Lower lobe of right lung (tissue), 2 donors: ENCODE data around the gene TRAF3IP3. TPM values are rescaled to one million over a fixed set of nuclear protein-coding genes. Genes with fewer than 3 reads are reported as not detected.
"Not testable (repeated sequence)": the region's sequence is repeated elsewhere in the genome, so short reads cannot be mapped to it uniquely, and the experiment has no call there.

Experiments used
- ATAC-seq, 2 donors: fragments of 200-7000 bp; cut with Tn5 transposase; one replicate each; pipeline ENCODE4 v1.9.1; 2020 to 2022; ENCODE audit warnings: mild to moderate bottlenecking in 2 of 2, moderate library complexity in 2 of 2
- DNase-seq: peaks from one replicate; pipeline ENCODE4 v3.0.0-alpha.2; 2020
- H3K27ac ChIP-seq: fragments of 200-600 bp; one replicate; pipeline ENCODE4 v1.8.0; 2022
- H3K27me3 ChIP-seq: fragments of 200-600 bp; one replicate; pipeline ENCODE4 v1.8.0; 2022; ENCODE audit warnings: low read depth
- H3K36me3 ChIP-seq: fragments of 200-600 bp; one replicate; pipeline ENCODE4 v1.8.0; 2022; ENCODE audit warnings: mild to moderate bottlenecking
- H3K4me1 ChIP-seq: fragments of 200-600 bp; one replicate; pipeline ENCODE4 v1.8.0; 2022
- H3K4me3 ChIP-seq: fragments of 200-600 bp; one replicate; pipeline ENCODE4 v1.8.0; 2022; ENCODE audit warnings: mild to moderate bottlenecking
- H3K9me3 ChIP-seq: fragments of 200-600 bp; one replicate; pipeline ENCODE4 v1.8.0; 2022
- CTCF ChIP-seq: fragments of 200-600 bp; IDR thresholded peaks from one replicate; pipeline ENCODE4 v1.8.0; 2022; ENCODE audit warnings: antibody characterized with exemption, mild to moderate bottlenecking
- intact Hi-C: fragments of 100-400 bp; cut with DNase I; formaldehyde crosslinking; loops from one replicate; pipeline ENCODE4 v1.11.0; 2022
- total RNA-seq: library from RNA; stranded (reverse); fragmentation: NEBNext Ultra II Directional; extraction: Animal tissue kit (Norgen Biotek cat#: 25700); gene quantifications from one replicate; pipeline ENCODE4 v1.2.1, GENCODE V29; 2021
- donor health status: DM: no; HTN: yes; CAD: no; lungs with severe emphysema.

TRAF3IP3 gene
- total RNA-seq, 1 donor from 2014 or later: 12.4 TPM

- intact Hi-C loops: no loop called here
- no peak for ATAC-seq
- Histone ChIP-seq H3K4me3 (no peak overlapping the region), H3K27ac (no peak overlapping the region), H3K9me3 (no peaks in the 10 kb centered on the region), H3K27me3 (no peaks in the 10 kb centered on the region), H3K36me3 (peaks cover 24% of the 10 kb centered on the region), H3K4me1 (peaks cover 4% of the 10 kb centered on the region)
- no peak for DNase-seq
- TF ChIP-seq CTCF: no peak
Observed at GRCh38 chr1:209789245-209789644, 33.4 kb downstream of the TRAF3IP3 start.

- H3K27ac ChIP-seq: no peak overlapping the region
- no peak for TF ChIP-seq CTCF
- H3K4me3 ChIP-seq: no peak overlapping the region
- intact Hi-C loops: no loop called here
- ATAC-seq (no peak), DNase-seq (no peak)
- no peaks in the 10 kb centered on the region for H3K27me3 ChIP-seq
- H3K9me3 ChIP-seq: no peaks in the 10 kb centered on the region
- no peaks in the 10 kb centered on the region for H3K4me1 ChIP-seq
- peaks cover 34% of the 10 kb centered on the region for H3K36me3 ChIP-seq
Observed at GRCh38 chr1:209790286-209791193, 34.7 kb downstream of the TRAF3IP3 start.

- no peak overlapping the region for H3K27ac ChIP-seq
- intact Hi-C loops: no loop called here
- H3K4me1 ChIP-seq: no peaks in the 10 kb centered on the region
- TF ChIP-seq CTCF: no peak
- DNase-seq (no peak), ATAC-seq (no peak)
- no peaks in the 10 kb centered on the region for H3K27me3 ChIP-seq
- no peaks in the 10 kb centered on the region for H3K9me3 ChIP-seq
- no peak overlapping the region for H3K4me3 ChIP-seq
- H3K36me3 ChIP-seq: peaks cover 34% of the 10 kb centered on the region
Observed at GRCh38 chr1:209791920-209792319, 36.1 kb downstream of the TRAF3IP3 start.

GRCh38 chr1:209793711-209794110 lies 37.9 kb downstream of the TRAF3IP3 start:
- H3K27ac ChIP-seq, intact Hi-C loops, H3K9me3 ChIP-seq, H3K27me3 ChIP-seq, H3K4me1 ChIP-seq, ATAC-seq, DNase-seq, H3K4me3 ChIP-seq: not testable (repeated sequence)
- H3K36me3 ChIP-seq: peaks cover 26% of the 10 kb centered on the region

GRCh38 chr1:209797978-209798639 lies 42.3 kb downstream of the TRAF3IP3 start:
- intact Hi-C loops: no loop called here
- ATAC-seq (no peak), DNase-seq (no peak)
- Histone ChIP-seq H3K27ac (no peak overlapping the region), H3K9me3 (no peaks in the 10 kb centered on the region), H3K4me1 (no peaks in the 10 kb centered on the region), H3K36me3 (peaks cover 10% of the 10 kb centered on the region), H3K27me3 (no peaks in the 10 kb centered on the region), H3K4me3 (no peak overlapping the region)
- TF ChIP-seq CTCF: no peak
